Epithelial cell of proximal tubule (primary cell): Measurements from ENCODE around the gene KCNF1. TPM values are rescaled to one million over a fixed set of nuclear protein-coding genes. Genes with fewer than 3 reads are reported as not detected.

Source experiments
- DNase-seq: peaks from one replicate; pipeline ENCODE4 v3.0.0-alpha.2; 2011; ENCODE audit warnings: low read depth
- H3K4me3 ChIP-seq: 2 replicates; pipeline ENCODE4 v1.5.1; 2011; ENCODE audit warnings: low read depth, mild to moderate bottlenecking, low read length
- total RNA-seq: library from RNA; depleted of rRNA; stranded (reverse); fragments of >200 nt; gene quantifications from 2 replicates; pipeline ENCODE4 v1.2.3, GENCODE V29; 2015
- TF ChIP-seq, protein P1 (sequence below): conservative IDR thresholded peaks from 2 replicates; pipeline ENCODE4 v1.5.1; 2012; ENCODE audit warnings: low read depth, mild to moderate bottlenecking, low read length

KCNF1 gene
- total RNA-seq, 1 donor from 2014 or later: 1.3 TPM

- DNase-seq: no peak
- TF ChIP-seq, protein P1, sequence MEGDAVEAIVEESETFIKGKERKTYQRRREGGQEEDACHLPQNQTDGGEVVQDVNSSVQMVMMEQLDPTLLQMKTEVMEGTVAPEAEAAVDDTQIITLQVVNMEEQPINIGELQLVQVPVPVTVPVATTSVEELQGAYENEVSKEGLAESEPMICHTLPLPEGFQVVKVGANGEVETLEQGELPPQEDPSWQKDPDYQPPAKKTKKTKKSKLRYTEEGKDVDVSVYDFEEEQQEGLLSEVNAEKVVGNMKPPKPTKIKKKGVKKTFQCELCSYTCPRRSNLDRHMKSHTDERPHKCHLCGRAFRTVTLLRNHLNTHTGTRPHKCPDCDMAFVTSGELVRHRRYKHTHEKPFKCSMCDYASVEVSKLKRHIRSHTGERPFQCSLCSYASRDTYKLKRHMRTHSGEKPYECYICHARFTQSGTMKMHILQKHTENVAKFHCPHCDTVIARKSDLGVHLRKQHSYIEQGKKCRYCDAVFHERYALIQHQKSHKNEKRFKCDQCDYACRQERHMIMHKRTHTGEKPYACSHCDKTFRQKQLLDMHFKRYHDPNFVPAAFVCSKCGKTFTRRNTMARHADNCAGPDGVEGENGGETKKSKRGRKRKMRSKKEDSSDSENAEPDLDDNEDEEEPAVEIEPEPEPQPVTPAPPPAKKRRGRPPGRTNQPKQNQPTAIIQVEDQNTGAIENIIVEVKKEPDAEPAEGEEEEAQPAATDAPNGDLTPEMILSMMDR: no peak
- no peak overlapping the region for H3K4me3 ChIP-seq
These were observed 19.4 kb upstream of the KCNF1 start for GRCh38 chr2:10892316-10892715.

DNA sequence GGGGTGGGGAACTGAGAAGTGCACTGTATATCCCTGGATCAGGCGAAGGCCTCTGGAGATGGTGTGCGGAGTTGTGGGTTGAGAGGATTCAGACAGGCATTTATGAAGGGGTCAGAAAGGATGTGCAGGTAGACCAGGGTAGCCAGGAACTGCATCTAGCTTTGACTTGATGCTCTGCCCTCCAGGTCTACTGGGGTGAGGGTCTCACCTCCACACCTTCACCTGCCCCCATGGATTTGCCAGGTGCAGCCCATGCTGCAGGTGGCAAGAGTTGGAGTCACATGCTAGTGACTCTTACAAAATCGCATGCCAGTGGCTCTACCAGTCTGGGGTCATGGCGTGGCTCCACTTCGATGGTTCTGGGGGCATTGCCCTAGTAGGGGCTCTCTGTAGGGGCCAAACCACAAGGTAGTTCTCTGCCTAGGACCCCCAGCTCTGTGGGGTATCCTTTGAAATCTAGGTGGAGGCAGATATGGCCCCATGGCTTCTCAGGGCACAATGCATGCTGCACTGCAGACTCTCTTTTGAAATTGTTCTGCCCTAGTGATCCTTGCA lies 18.9 kb upstream of the KCNF1 start:
- DNase-seq: no peak
- TF ChIP-seq, protein P1: no peak
- H3K4me3 ChIP-seq: no peak overlapping the region

- TF ChIP-seq, protein P1: no peak
- H3K4me3 ChIP-seq: no peak overlapping the region
- no peak for DNase-seq
These were observed 17.3 kb upstream of the KCNF1 start for GRCh38 chr2:10894264-10894935.

- DNase-seq: no peak
- TF ChIP-seq, protein P1: no peak
- no peak overlapping the region for H3K4me3 ChIP-seq
These were observed 16.5 kb upstream of the KCNF1 start for GRCh38 chr2:10895231-10895630.

- no peak for DNase-seq
- H3K4me3 ChIP-seq: no peak overlapping the region
- TF ChIP-seq, protein P1: no peak
These were observed 13.8 kb upstream of the KCNF1 start for GRCh38 chr2:10897956-10898355.

- TF ChIP-seq, protein P1: peak; percentile 55
- no peak for DNase-seq
- H3K4me3 ChIP-seq: no peak overlapping the region
These were observed 11.3 kb upstream of the KCNF1 start for GRCh38 chr2:10900216-10901109.
